ENCODE data around the gene RABEP1.
A peak's percentile ranks its signal among the peaks of the same experiment; 100 is the strongest.

The RABEP1 gene

DNA sequence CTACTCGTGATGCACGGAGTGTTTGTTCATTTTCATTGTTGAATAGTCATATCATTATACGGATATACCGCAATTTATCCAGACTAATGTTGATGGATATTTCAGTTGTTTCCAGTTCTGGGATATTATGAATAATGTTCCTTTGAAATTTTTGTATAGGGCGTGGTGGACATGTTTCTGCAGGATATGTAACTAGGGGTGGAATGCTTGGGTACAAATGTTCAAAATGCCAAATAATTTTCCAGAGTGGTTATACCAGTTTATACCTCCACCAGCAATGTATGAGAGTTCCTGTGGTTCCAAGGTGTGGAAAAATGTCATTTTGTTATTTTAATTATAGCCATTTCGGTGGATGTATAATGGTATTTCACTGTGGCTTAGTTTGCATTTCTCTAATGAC lies 83.7 kb downstream of the RABEP1 start:
- no peak for DNase-seq

DNA sequence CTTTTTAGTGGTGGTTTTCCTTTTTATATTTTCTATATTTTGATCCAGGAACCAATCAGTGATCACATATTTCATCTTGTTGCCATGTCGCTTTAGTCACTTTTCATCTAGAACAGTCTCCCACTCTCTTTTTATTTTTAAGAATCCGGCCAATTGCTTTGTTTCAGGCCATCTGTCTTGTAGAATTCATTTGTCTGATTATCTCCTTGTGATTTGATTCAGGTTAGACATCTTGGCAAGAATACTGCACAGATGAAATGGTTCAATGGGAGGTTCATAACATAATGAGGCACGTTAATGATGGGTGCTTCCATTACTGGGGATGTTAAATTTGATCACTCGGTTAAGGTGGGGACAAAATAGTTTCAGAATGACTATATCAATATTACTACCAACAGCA lies 88.3 kb downstream of the RABEP1 start:
- DNase-seq: no peak

DNA sequence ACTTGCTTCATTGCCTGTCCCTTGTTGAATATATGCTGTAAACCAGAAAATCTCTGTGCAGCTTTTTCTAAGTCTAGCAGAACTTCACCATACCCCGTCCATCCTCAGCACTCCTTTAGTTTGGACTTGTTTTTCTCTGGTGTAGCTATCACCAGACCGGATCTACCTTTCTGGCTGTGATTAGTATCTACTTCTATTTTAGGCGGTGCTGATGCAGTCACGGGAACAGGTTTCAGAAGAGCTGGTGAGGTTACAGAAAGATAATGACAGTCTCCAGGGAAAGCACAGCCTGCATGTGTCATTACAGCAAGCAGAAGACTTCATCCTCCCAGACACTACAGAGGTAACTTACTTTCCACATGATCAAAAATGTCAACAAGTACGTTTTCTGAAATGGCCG lies 91.0 kb downstream of the RABEP1 start:
- no peak for DNase-seq

DNA sequence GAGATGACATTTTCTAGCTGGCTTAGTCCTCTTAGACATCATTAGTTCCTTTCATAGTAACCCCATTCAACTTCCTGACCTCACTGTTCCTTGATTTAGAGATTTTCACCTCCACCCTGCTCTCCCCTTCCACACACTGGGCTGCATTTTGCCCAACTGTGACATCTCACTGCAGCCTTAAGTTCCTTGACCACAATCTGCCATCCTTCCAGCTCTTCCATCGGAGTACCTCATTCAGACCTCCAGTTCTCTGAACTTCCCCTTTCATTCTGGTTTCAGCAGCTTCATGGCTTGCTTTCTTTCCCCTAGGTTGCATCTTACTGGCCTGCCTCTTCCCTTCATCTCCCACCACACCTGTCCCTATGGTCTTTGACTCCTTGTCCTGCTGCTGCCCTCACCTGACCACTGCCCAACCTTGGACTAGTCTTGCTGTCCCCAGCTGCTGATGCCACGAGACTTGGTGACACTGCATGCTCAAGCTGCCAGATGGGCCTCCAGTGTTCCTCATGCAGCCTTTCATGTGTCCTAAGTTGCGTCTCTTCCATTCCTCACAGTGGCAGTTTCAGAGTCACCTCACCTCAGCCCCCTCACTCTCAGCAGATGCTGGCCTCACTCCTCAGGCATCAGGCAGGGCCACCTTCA lies 96.6 kb downstream of the RABEP1 start:
- no peak for DNase-seq

DNA sequence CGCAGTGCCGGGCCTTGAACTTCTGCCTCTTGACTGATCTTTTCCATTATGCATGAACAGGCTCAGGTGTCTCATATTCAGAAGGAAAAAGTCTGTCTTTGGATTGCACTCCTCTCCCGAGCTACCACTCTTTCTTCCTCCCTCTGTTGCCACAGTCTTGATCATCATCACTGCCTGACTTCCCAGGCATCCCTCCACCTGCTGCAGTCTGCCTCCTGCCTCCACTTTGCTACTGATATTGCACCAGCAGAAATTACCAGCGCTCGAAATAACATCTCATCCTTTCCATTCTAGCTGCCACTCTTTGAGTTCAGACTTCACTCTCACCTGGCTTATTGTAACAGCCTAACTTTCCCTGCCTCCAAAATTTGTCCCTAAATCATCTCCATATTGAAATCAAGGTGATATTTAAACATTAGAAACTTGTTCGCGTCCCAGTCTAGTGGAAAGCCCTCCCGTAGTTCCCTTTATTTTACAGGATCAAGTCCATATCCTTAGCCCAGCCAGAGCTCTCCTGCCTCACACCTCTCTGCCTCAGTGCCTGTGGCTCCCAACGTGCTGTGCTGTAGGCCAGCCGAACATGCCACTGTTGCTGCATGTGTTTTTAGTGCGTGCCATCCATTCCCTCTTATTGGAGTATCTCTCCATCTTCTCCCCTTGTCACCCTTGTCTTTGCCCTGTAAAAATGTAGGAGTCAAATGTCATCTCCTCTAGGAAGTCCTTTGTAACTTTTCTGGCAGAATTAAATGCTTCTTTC lies 97.4 kb downstream of the RABEP1 start:
- no peak for DNase-seq

DNA sequence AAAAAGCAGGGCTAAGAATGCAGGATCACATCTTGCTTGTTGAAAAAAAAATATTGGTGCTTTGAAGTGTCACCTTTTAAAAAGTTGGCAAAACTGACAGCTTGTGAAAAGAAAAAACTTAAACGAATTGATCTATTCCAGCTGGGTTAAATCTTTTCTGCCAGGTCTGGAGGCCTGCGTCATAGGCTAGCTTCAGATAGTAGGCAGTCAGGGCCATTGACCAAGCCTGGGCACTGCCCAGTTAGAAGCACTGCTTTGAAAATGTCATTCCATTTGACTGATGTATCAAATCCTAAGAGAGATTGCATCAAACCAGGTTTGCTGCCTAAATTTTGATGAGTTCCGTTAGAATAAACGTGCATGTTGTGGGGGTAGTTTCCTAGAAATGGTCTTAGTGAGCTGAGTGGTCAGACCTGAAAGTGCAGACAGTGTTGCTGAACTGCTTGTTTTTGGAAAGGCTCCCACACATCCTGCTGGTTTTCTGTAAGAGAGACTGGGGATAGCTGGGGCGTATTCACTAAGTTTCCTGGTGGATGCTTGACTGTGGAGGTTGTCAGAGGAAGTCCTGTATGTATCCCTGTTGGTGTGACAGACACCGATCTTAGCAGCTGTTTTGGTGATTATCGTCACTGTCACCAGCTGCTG lies 98.5 kb downstream of the RABEP1 start:
- DNase-seq: no peak

DNA sequence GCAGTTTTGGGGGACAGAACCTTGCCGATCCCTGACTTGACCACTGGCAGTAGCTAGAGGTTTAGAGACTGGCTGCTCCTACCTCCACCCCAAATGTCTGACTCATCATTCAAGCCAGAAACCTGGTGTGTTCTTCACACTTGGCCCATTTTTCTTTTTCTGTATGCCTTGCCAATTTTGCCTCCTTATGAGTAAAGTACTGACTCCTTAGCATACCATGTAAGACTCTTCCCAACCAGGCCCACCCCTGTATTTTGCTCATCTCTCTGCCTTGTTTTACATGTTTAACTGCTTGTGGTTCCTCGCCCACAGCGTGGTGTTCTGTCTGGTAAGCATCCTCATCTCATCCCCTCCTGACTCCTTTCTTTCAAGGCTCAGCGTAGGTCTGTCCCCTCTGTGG lies 99.5 kb downstream of the RABEP1 start:
- no peak for DNase-seq

DNA sequence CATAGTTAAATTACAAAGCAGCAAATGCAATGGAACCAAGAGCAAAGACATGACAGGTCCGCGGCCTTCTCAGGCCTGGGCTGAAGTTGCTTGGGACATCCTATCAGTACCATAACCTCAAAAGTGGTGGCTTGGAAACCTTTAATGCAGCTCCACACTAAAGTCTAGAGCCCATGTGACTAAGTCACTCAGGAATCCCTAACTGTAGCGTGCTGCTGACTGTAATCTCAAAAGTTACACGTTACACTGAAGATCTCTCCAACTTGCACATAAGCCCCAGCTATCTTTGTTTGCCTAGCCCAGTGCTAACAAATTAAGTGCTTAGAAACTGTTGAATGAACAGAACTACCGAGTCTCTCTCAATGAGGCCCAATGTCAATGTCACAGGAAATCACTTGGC lies 109.6 kb downstream of the RABEP1 start:
- no peak for DNase-seq

DNA sequence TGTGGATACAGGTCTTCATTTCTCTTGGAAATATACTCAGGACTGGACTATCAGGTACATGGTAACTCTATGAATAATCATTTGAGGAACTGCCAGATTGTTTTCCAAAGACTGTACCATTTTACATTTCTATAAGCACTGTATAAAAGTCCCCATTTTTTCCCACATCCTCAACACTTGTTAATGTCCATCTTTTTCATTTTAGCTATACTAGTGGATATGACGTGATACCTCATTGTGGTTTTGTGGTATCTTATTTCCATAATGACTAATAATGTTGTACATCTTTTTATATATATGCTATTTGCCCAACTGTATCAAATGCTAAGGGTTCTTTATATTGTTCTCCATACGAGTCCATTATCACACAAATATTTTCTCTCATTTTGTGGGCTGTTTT lies 114.5 kb downstream of the RABEP1 start:
- no peak for DNase-seq

DNA sequence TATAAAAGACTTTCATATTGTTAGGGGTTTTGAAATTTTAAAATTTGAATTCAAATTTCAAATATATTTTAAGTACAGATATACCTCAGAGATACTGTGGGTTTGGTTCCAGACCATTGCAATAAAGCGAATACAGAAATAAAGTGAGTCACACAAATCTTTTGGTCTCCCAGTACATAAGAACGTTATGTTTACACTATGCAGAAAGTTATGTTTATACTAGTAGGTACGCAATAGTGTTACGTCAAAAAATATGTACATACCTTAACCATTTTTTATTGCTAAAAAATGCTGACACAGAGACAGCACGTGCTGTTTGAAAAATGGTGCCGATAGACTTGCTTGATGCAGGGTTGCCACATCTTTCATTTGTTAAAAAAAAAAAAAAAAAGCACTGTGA lies 117.7 kb downstream of the RABEP1 start:
- DNase-seq: no peak

DNA sequence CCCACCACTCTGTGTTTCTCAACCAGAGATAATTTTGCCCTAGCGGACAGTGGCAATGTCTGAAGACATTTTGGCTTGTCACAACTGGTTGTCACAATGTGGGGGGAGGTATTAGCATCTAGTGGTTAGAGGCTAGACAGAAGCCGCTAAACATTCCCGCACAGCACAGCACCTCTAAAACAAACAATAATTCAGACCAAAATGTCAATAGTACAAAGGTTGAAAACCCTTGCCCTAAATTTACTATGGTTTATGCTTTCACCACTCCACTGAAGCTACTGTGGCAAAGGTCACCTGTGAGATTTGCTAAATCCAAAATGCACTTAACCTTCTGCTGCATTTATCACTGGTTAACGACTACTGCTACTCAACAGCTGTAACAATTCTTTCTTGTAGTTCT lies 123.3 kb downstream of the RABEP1 start:
- DNase-seq: no peak

DNA sequence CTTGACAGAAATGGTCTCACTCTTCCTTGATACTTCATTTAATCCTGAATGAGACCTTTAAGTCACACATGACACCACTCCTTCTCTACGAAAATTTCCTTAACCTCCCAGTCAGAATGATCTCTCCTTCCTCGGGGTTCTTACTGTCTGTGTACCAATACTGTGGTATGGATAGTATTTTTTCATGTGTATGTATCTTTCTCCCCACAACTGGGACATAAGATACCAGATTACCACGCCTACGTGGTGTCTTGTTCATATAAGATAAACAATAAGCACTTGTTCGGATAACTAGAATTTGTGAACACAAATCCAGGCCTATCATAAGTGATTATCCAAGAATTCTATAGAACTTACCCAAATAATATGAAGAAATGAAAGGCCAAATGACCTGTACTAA lies 126.1 kb downstream of the RABEP1 start:
- DNase-seq: no peak

DNA sequence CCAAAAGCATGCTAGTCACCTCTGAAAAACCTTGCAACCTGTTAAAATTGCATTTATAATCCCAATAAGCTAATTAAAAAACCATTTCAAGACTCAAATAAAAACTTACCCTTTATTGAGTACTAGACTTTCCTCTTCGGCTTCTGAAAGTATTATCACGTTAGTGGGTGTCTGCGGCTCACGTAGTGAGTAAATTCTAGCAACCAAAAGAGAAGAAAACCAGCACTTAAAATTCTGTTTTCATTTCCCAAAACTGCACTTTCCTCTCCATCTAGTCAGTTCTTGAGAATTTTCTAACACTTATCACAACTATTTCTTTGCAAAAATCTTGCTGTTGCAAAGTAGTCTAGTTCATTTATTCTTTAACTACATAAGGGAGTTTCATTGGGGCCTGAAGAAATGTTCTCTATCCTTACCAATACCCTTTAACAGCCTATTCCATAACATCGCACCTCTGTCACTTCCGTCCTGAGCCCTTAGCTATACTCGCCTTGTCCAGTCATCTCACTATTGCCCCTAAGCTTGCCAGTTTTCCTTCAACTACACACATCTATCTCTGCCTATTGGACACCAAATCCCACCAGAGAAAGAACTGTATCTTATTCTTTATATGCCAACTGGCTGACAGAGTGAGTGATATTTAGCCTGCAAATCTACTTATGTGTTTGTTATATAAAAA lies 128.6 kb downstream of the RABEP1 start:
- no peak for DNase-seq

DNA sequence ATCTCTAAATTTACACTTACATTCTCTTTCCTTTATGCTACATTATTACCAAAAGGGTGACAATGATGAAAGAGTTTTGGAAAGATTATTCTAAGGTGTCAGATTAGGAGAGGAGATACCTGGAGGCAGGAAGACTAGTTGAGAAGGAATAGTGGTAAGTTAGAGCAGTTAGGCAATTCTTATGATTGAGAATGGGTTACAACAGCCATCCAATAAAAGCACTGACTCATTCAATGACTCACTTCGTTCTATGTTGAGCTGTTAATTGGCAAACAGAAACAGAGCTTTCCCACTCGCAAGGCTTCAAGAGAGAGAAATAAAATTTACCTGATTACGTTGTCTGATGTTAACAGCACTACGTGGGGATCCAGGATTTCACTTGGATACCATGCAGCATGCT lies 131.6 kb downstream of the RABEP1 start:
- DNase-seq: peak; percentile 49

DNA sequence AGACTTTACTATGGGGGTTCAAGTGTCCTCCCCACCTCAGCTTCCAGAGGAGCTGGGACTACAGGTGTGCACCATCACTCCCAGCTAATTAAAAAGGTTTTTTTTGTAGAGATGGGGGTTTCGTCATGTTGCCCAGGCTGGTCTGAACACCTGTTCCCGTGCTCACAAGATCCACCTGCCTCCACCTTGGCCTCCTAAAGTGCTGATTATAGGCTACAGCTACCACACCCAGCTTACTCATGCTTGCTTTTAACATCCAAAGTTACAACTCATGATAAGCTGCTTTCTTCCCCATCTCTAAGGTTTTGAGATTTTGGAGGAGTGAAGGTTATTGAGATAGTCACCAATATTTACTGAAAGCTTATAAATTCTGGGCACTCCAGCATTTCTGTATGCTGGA lies 134.8 kb downstream of the RABEP1 start:
- no peak for DNase-seq

DNA sequence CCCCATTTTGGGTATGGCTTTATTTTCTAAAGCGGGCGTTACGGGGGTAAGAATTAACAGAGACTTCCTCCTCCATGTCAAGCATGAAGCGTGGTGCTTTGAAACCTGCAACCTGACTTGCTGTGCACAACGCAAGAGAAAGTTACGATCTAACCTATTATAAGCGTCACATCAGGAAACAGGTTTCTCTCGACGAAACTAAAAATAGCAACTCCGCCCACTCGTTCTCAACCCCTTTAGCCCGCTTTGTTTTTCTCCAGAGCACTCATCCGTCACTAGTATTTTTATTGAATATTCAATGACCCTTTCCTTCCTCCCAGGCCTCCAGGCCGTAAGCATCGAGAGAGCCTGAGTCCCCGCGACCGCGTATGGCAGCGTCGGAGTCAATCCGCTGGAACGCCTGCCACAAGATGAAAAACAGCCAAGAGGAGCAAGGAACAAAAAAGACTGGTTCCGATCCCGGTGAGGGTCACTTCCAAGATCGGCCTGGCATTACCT lies 136.8 kb downstream of the RABEP1 start:
- DNase-seq: peak; percentile 60

DNA sequence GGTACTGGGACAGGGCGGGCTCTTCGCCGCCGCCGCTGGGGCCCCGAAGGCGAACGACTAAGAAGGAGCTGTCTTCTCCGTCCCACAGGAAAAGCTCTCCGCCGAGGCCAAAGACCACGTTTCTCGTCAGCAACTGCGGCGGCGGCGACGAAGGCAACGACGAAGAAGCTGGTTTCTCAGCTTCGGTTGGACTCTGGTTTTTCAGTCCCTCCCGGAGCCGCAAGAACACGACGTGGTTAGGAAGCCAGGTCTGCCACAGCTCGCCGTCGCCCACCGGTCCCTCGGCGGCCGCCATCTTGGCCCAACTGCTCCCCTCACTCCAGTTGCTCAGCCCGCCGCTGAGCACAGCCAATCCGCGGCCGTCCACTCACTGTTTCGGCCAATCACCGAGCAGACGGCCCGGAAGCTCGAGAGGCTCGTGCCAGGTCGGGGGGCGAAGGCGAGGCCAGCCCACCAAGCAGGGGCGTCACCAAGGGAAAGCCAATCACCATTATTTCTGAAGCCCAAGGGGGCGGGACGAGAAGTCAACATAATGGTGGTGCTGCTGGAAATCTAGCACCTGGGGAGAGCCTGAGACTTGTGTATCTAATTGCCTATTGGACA lies 137.4 kb downstream of the RABEP1 start, which contains the start of gene NUP88:
Gene NUP88 (minus strand): TSS at position 307 of the 603 bp plus-strand sequence. CDS start 12 bp downstream, at position 295.
- DNase-seq: peak; percentile 97

DNA sequence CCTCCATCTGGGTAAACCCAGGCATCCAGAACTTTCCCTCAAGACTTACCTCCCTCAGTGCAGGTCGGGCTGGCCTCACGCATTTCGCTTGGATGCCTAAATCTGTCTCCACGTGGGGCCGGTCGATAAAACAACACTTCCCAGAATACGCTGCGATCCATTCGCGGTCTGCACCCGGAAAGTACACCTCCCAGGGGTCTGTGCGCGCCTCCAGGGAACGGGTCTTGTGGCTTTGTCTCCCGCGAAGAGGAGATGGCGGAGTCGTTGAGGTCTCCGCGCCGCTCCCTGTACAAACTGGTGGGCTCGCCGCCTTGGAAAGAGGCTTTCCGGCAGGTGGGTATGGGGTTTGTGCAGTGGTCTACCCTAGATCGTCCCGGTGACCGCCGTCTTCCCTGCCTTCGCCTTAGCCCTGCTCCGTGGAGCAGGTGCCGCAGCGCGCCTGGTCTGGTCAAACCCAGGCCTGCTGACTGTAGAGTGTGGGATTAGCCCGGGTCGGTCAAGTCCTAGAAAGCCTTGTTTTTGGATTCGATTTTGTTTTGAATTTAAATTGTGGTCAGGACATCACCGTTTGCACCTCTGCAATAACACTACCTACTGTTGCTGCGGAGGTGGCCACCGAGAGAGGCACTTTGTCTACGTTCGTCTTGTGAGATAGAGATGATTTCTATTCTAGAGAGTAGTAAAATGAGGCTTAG lies 138.0 kb downstream of the RABEP1 start, which contains the start of gene RPAIN:
Gene RPAIN (plus strand): TSS at position 224 of the 695 bp plus-strand sequence. CDS start 29 bp downstream, at position 253.
- DNase-seq: peak; percentile 95

DNA sequence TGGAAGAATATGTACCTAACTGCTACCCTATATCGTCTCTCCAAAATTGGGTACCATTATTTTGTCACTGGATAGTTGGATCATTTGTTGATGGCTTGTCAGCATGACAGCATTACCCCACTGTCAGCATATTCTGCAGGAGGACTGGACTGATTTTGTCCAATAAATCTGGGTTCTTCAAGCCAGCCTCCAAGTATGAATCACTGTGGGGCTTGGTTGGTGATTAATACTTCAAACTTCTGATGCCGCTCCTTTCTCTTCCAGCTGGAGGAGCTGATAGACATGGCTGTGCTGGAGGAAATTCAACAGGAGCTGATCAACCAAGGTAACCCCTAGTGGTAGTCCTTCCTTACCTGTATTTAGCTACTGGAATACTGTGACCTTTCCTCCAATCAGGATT lies 140.4 kb downstream of the RABEP1 start:
- peak; percentile 80 for DNase-seq

DNA sequence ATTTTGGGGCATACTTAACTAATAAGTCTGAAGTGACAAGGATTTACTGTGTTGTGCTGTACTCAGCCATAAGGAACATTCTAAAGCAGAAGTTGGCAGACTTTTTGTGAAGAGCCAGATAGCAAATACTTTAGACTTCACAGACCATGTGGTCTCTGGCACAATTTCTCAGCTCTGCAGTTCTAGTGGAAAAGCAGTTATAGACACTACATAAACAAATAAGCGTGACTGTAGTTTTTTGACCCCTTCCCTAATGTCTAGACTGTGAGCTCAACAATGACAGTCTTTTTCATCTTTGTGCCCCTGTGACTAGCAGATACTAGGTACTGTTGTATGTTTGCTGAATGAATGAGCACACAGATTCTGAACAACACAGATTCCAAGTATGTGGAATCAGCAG lies 142.8 kb downstream of the RABEP1 start:
- no peak for DNase-seq

DNA sequence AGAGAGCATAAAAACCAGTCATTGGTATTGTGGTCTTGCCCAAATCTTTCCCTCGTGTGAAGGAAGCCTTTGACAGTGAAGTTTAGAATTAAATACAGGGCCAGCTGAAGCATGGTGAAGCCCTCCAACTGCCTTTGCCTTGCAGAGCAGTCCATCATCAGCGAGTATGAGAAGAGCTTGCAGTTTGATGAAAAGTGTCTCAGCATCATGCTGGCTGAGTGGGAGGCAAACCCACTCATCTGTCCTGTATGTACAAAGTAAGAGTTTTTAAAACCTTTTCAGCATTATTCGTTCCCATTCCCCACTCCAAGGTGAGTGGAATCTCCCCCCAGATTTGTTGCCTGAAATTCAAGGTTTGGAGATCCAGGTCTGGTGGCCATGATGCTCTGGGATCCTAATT lies 143.7 kb downstream of the RABEP1 start:
- no peak for DNase-seq

All from kidney glomerular epithelial cell (primary cell).